Neural cell (in vitro differentiated cells): ENCODE results near the gene PLAAT5. TPM values are rescaled to one million over a fixed set of nuclear protein-coding genes. Genes with fewer than 3 reads are reported as not detected.

Experiments
- H2AFZ ChIP-seq: fragments of 200-600, 300-800 bp; sonication (generic), shearing (Covaris generic); 2 replicates; pipeline ENCODE4 v1.6.0; 2014; ENCODE audit warnings: low read depth, mild to moderate bottlenecking, antibody characterized with exemption, low read length, moderate library complexity
- H3F3A ChIP-seq: fragments of 200-600 bp; shearing (Covaris generic); 2 replicates; pipeline ENCODE4 v1.6.1; 2016; ENCODE audit warnings: mild to moderate bottlenecking, moderate library complexity, mixed read lengths, antibody characterized with exemption, low read length; ENCODE audit not compliant: insufficient read depth, poor library complexity, severe bottlenecking
- H3K27ac ChIP-seq: fragments of 200-600, 300-800 bp; sonication (generic), shearing (Covaris generic); 2 replicates; pipeline ENCODE4 v1.5.1; 2014; ENCODE audit warnings: mild to moderate bottlenecking, low read length, moderate library complexity
- H3K27me3 ChIP-seq: fragments of 300-800, 200-600 bp; sonication (generic), shearing (Covaris generic); 2 replicates; pipeline ENCODE4 v1.6.0; 2014; ENCODE audit warnings: mild to moderate bottlenecking, low read depth, low read length, moderate library complexity; ENCODE audit not compliant: insufficient read depth
- H3K36me3 ChIP-seq: fragments of 300-800, 200-600 bp; sonication (generic), shearing (Covaris generic); 2 replicates; pipeline ENCODE4 v1.5.1; 2014; ENCODE audit warnings: mild to moderate bottlenecking, antibody characterized with exemption, low read length, moderate library complexity; ENCODE audit not compliant: insufficient read depth
- H3K4me2 ChIP-seq: fragments of 300-800, 200-600 bp; sonication (generic), shearing (Covaris generic); 2 replicates; pipeline ENCODE4 v1.6.0; 2014; ENCODE audit warnings: mild to moderate bottlenecking, low read length
- H3K4me3 ChIP-seq: fragments of 300-800, 200-600 bp; sonication (generic), shearing (Covaris generic); 2 replicates; pipeline ENCODE4 v1.5.1; 2014; ENCODE audit warnings: mild to moderate bottlenecking, low read length, moderate library complexity
- H3K79me2 ChIP-seq: fragments of 200-600 bp; shearing (Covaris generic); replicated peaks from 2 replicates; pipeline ENCODE4 v1.6.0; 2014; ENCODE audit warnings: mild to moderate bottlenecking, low read length, moderate library complexity; ENCODE audit not compliant: insufficient read depth
- H3K9ac ChIP-seq: fragments of 300-800, 200-600 bp; sonication (generic), shearing (Covaris generic); 2 replicates; pipeline ENCODE4 v1.6.1; 2016; ENCODE audit warnings: mild to moderate bottlenecking, low read length, mixed read lengths
- H3K9me2 ChIP-seq: fragments of 200-600 bp; shearing (Covaris generic); 2 replicates; pipeline ENCODE4 v1.6.1; 2016; ENCODE audit warnings: mild to moderate bottlenecking, low read length, mixed read lengths; ENCODE audit not compliant: insufficient read depth
- H3K9me3 ChIP-seq: fragments of 200-600, 300-800 bp; sonication (generic), shearing (Covaris generic); 2 replicates; pipeline ENCODE4 v1.6.1; 2016; ENCODE audit warnings: mild to moderate bottlenecking, mixed run types, low read length, moderate library complexity, mixed read lengths
- H4K20me1 ChIP-seq: fragments of 200-600 bp; shearing (Covaris generic); 2 replicates; pipeline ENCODE4 v1.6.1; 2016; ENCODE audit warnings: mild to moderate bottlenecking, mixed run types; ENCODE audit not compliant: insufficient read depth
- EP300 ChIP-seq: fragments of 450-650 bp; conservative IDR thresholded peaks from 2 replicates; pipeline ENCODE4 v1.6.1; 2014; ENCODE audit warnings: antibody characterized with exemption, mild to moderate bottlenecking, moderate library complexity; ENCODE audit not compliant: poor library complexity, severe bottlenecking
- EZH2 ChIP-seq: fragments of 200-600, 300-800 bp; shearing (Covaris generic), sonication (generic); IDR thresholded peaks from 2 replicates; pipeline ENCODE4 v1.6.1; 2014; ENCODE audit warnings: antibody characterized with exemption, low read length, borderline replicate concordance, mild to moderate bottlenecking; ENCODE audit not compliant: insufficient read depth, poor library complexity, severe bottlenecking
- MXI1 ChIP-seq: fragments of 450-650 bp; conservative IDR thresholded peaks from 2 replicates; pipeline ENCODE4 v1.6.1; 2014; ENCODE audit warnings: antibody characterized with exemption, mild to moderate bottlenecking; ENCODE audit not compliant: poor library complexity, severe bottlenecking
- POLR2AphosphoS5 ChIP-seq: IDR thresholded peaks from 2 replicates; pipeline ENCODE4 v1.6.1; 2012
- RAD21 ChIP-seq: fragments of 450-650 bp; conservative IDR thresholded peaks from 2 replicates; pipeline ENCODE4 v1.6.1; 2014; ENCODE audit warnings: antibody characterized with exemption, mild to moderate bottlenecking, moderate library complexity
- SMC3 ChIP-seq: fragments of 450-650 bp; conservative IDR thresholded peaks from 2 replicates; pipeline ENCODE4 v1.6.1; 2014; ENCODE audit warnings: antibody characterized with exemption, mild to moderate bottlenecking, moderate library complexity; ENCODE audit not compliant: poor library complexity
- TAF1 ChIP-seq: IDR thresholded peaks from 2 replicates; pipeline ENCODE4 v1.6.1; 2012; ENCODE audit warnings: low read depth
- polyA plus RNA-seq: library from polyadenylated mRNA; depleted of rRNA; stranded (reverse); fragments of >200 nt; gene quantifications from 2 replicates; pipeline ENCODE4 v1.2.3, GENCODE V29; 2014
- TF ChIP-seq, protein P1 (sequence below): IDR thresholded peaks from 2 replicates; pipeline ENCODE4 v1.6.1; 2012; ENCODE audit warnings: borderline replicate concordance
- TF ChIP-seq, protein P2 (sequence below): fragments of 450-650 bp; IDR thresholded peaks from 2 replicates; pipeline ENCODE4 v1.5.1; 2014; ENCODE audit warnings: antibody characterized with exemption, mild to moderate bottlenecking, moderate library complexity; ENCODE audit not compliant: poor library complexity, severe bottlenecking

The PLAAT5 gene
- polyA plus RNA-seq, 1 donor from 2014 or later = 0.14 TPM

DNA sequence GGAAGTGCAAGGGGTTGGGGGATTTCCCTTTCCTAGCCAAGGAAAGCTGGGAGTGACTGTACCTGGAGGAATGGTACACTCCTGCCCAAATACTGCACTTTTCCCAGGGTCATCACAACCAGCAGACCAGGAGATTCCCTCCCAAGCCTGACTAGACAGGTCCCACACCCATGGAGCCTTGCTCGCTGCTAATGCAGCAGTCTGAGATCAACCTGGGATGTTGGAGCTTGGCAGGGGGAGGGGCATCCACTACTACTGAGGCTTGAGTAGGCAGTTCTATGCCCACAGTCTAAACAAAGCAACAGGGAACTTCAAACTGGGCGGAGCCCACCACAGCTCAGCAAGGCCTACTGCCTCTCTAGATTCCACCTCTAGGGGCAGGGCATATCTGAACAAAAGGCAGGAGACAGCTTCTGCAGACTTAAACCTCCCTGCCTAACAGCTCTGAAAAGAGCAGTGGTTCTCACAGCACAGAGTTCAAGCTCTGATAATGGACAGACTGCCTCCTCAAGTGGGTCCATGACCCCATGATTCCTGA is 62.9 kb downstream of the PLAAT5 start:
- H4K20me1 ChIP-seq = no peaks in the 10 kb centered on the region
- no peak overlapping the region for H2AFZ ChIP-seq
- no peak overlapping the region for H3K4me2 ChIP-seq
- H3F3A ChIP-seq = no peaks in the 10 kb centered on the region
- no peak for TF ChIP-seq MXI1
- TF ChIP-seq, protein P1, sequence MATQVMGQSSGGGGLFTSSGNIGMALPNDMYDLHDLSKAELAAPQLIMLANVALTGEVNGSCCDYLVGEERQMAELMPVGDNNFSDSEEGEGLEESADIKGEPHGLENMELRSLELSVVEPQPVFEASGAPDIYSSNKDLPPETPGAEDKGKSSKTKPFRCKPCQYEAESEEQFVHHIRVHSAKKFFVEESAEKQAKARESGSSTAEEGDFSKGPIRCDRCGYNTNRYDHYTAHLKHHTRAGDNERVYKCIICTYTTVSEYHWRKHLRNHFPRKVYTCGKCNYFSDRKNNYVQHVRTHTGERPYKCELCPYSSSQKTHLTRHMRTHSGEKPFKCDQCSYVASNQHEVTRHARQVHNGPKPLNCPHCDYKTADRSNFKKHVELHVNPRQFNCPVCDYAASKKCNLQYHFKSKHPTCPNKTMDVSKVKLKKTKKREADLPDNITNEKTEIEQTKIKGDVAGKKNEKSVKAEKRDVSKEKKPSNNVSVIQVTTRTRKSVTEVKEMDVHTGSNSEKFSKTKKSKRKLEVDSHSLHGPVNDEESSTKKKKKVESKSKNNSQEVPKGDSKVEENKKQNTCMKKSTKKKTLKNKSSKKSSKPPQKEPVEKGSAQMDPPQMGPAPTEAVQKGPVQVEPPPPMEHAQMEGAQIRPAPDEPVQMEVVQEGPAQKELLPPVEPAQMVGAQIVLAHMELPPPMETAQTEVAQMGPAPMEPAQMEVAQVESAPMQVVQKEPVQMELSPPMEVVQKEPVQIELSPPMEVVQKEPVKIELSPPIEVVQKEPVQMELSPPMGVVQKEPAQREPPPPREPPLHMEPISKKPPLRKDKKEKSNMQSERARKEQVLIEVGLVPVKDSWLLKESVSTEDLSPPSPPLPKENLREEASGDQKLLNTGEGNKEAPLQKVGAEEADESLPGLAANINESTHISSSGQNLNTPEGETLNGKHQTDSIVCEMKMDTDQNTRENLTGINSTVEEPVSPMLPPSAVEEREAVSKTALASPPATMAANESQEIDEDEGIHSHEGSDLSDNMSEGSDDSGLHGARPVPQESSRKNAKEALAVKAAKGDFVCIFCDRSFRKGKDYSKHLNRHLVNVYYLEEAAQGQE = no peak
- TF ChIP-seq SMC3 = no peak
- TF ChIP-seq POLR2AphosphoS5 = no peak
- TF ChIP-seq RAD21 = no peak
- no peak for TF ChIP-seq EZH2
- TF ChIP-seq, protein P2, sequence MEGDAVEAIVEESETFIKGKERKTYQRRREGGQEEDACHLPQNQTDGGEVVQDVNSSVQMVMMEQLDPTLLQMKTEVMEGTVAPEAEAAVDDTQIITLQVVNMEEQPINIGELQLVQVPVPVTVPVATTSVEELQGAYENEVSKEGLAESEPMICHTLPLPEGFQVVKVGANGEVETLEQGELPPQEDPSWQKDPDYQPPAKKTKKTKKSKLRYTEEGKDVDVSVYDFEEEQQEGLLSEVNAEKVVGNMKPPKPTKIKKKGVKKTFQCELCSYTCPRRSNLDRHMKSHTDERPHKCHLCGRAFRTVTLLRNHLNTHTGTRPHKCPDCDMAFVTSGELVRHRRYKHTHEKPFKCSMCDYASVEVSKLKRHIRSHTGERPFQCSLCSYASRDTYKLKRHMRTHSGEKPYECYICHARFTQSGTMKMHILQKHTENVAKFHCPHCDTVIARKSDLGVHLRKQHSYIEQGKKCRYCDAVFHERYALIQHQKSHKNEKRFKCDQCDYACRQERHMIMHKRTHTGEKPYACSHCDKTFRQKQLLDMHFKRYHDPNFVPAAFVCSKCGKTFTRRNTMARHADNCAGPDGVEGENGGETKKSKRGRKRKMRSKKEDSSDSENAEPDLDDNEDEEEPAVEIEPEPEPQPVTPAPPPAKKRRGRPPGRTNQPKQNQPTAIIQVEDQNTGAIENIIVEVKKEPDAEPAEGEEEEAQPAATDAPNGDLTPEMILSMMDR = no peak
- TF ChIP-seq EP300 = no peak
- TF ChIP-seq TAF1 = no peak
- no peaks in the 10 kb centered on the region for H3K27me3 ChIP-seq
- no peaks in the 10 kb centered on the region for H3K9me2 ChIP-seq
- H3K9me3 ChIP-seq = peaks cover 6% of the 10 kb centered on the region
- H3K27ac ChIP-seq = no peak overlapping the region
- H3K9ac ChIP-seq = no peak overlapping the region
- H3K36me3 ChIP-seq = no peaks in the 10 kb centered on the region
- H3K4me3 ChIP-seq = no peak overlapping the region
- H3K79me2 ChIP-seq = no peaks in the 10 kb centered on the region

DNA sequence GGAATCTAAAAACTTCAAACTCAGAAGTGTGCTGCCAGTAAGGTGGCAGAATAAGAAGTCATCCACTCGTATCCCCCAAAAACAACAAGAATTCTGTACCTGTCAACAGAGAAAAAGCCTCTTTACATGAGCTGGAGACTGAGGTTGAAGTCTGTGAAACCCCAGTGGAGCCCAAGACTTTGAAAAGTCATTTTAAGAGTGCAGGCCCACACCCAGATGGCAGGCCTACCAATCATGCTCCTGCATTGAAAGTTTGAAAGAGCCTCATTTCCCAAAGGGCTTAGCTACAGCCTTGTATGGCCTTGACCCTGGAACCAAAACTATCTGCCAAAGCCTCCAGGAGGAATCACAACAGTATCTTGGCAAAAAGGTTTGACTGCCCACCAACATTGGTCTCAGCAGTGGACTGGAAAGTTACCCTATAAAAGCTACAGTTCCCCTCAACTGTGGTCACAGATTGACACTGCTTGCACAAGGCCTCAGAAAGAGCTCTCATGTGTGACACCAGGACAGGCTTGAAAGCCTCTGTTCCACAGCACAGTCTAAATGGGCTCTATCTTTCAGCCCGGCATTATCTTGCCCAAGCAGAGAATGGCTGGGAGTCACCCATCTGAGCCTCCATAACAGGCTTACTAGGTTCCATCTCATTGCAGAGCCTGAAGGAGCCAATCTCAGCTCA is 73.7 kb downstream of the PLAAT5 start:
- H3K79me2 ChIP-seq = no peaks in the 10 kb centered on the region
- no peak overlapping the region for H2AFZ ChIP-seq
- TF ChIP-seq, protein P1 = no peak
- TF ChIP-seq, protein P2 = no peak
- TF ChIP-seq POLR2AphosphoS5 = no peak
- no peak for TF ChIP-seq EP300
- no peak for TF ChIP-seq TAF1
- TF ChIP-seq SMC3 = no peak
- no peak for TF ChIP-seq MXI1
- no peak for TF ChIP-seq EZH2
- no peak for TF ChIP-seq RAD21
- no peaks in the 10 kb centered on the region for H3K9me3 ChIP-seq
- H3K4me2 ChIP-seq = no peak overlapping the region
- H3K27ac ChIP-seq = no peak overlapping the region
- H3K9me2 ChIP-seq = no peaks in the 10 kb centered on the region
- no peak overlapping the region for H3K4me3 ChIP-seq
- no peaks in the 10 kb centered on the region for H3F3A ChIP-seq
- H4K20me1 ChIP-seq = no peaks in the 10 kb centered on the region
- no peaks in the 10 kb centered on the region for H3K27me3 ChIP-seq
- H3K9ac ChIP-seq = no peak overlapping the region
- H3K36me3 ChIP-seq = no peaks in the 10 kb centered on the region
